Mesenchymal stem cell (in vitro differentiated cells and primary cell): ENCODE data around the gene PTPN2.

Source experiments
- DNase-seq: peaks from one replicate; pipeline ENCODE4 v3.0.0-alpha.2; 2013
- H2AFZ ChIP-seq: one replicate; pipeline ENCODE4 v1.6.1; 2013; ENCODE audit warnings: low read depth, mild to moderate bottlenecking, control low read depth, inconsistent platforms, low read length, moderate library complexity
- H2AK5ac ChIP-seq: 2 replicates; pipeline ENCODE4 v1.6.1; 2013; ENCODE audit warnings: low read length, moderate library complexity, mild to moderate bottlenecking, inconsistent platforms; ENCODE audit not compliant: severe bottlenecking
- H2BK120ac ChIP-seq: one replicate; pipeline ENCODE4 v1.6.1; 2013; ENCODE audit warnings: low read depth, mild to moderate bottlenecking, inconsistent platforms, low read length, moderate library complexity
- H2BK12ac ChIP-seq, 2 experiments: one replicate each; pipeline ENCODE4 v1.6.1; 2013; ENCODE audit warnings: inconsistent platforms in 2 of 2, low read length in 2 of 2, mild to moderate bottlenecking in 2 of 2, moderate library complexity in 2 of 2, control low read depth in 1 of 2
- H2BK15ac ChIP-seq: one replicate; pipeline ENCODE4 v1.6.1; 2013; ENCODE audit warnings: mild to moderate bottlenecking, low read depth, inconsistent platforms; ENCODE audit not compliant: poor library complexity, severe bottlenecking
- H2BK5ac ChIP-seq: 2 replicates; pipeline ENCODE4 v1.6.1; 2013; ENCODE audit warnings: low read depth, mild to moderate bottlenecking, low read length, control low read depth, inconsistent platforms; ENCODE audit not compliant: poor library complexity, severe bottlenecking
- H3K14ac ChIP-seq, 2 experiments: one replicate each; pipeline ENCODE4 v1.6.1; 2013; ENCODE audit warnings: inconsistent platforms in 2 of 2, low read length in 2 of 2, control low read depth in 1 of 2, mild to moderate bottlenecking in 1 of 2, moderate library complexity in 1 of 2
- H3K18ac ChIP-seq, 2 experiments: one replicate each; pipeline ENCODE4 v1.6.1; 2013; ENCODE audit warnings: inconsistent platforms in 2 of 2, low read length in 2 of 2, control low read depth in 1 of 2, low read depth in 1 of 2, mild to moderate bottlenecking in 1 of 2
- H3K23ac ChIP-seq, 2 experiments: one replicate each; pipeline ENCODE4 v1.6.1; 2013; ENCODE audit warnings: inconsistent platforms in 2 of 2, low read length in 2 of 2, mild to moderate bottlenecking in 2 of 2, moderate library complexity in 2 of 2, control low read depth in 1 of 2
- H3K27ac ChIP-seq: 2 replicates; pipeline ENCODE4 v1.5.1; 2013; ENCODE audit warnings: mild to moderate bottlenecking, moderate library complexity, low read length, control low read depth, inconsistent platforms; ENCODE audit not compliant: poor library complexity, severe bottlenecking
- H3K27me3 ChIP-seq, 2 experiments: 2 replicates each; pipeline versions ENCODE4 v1.6.1 to v1.7.0; 2013; ENCODE audit warnings: low read length in 2 of 2, mild to moderate bottlenecking in 2 of 2, moderate library complexity in 2 of 2, control low read depth in 1 of 2, inconsistent platforms in 1 of 2; ENCODE audit not compliant: control insufficient read depth in 1 of 2, insufficient read depth in 1 of 2
- H3K36me3 ChIP-seq, 2 experiments: 2 replicates each; pipeline versions ENCODE4 v1.6.1 to v1.7.0; 2013; ENCODE audit warnings: low read length in 2 of 2, control low read depth in 1 of 2, inconsistent platforms in 1 of 2, low read depth in 1 of 2, mild to moderate bottlenecking in 1 of 2; ENCODE audit not compliant: insufficient read depth in 2 of 2, control insufficient read depth in 1 of 2
- H3K4ac ChIP-seq, 2 experiments: one replicate each; pipeline ENCODE4 v1.6.1; 2013; ENCODE audit warnings: inconsistent platforms in 2 of 2, low read length in 2 of 2, mild to moderate bottlenecking in 2 of 2, moderate library complexity in 2 of 2, control low read depth in 1 of 2, low read depth in 1 of 2
- H3K4me1 ChIP-seq: 2 replicates; pipeline ENCODE4 v1.6.1; 2013; ENCODE audit warnings: low read depth, low read length, control low read depth; ENCODE audit not compliant: control insufficient read depth, insufficient read depth
- H3K4me2 ChIP-seq: 2 replicates; pipeline ENCODE4 v1.6.1; 2013; ENCODE audit warnings: low read length, mild to moderate bottlenecking, inconsistent platforms; ENCODE audit not compliant: poor library complexity, severe bottlenecking
- H3K4me3 ChIP-seq, 2 experiments: 2 replicates each; pipeline versions ENCODE4 v1.5.1 to v1.7.0; 2013; ENCODE audit warnings: low read length in 2 of 2, mild to moderate bottlenecking in 2 of 2, control low read depth in 1 of 2, low read depth in 1 of 2; ENCODE audit not compliant: insufficient read depth in 1 of 2
- H3K79me1 ChIP-seq: replicated peaks from 2 replicates; pipeline ENCODE4 v1.6.1; 2013; ENCODE audit warnings: mild to moderate bottlenecking, control low read depth, low read length, inconsistent platforms; ENCODE audit not compliant: poor library complexity, severe bottlenecking
- H3K9ac ChIP-seq: 2 replicates; pipeline ENCODE4 v1.7.0; 2013; ENCODE audit warnings: mild to moderate bottlenecking, low read length, moderate library complexity
- H3K9me3 ChIP-seq: 2 replicates; pipeline ENCODE4 v1.7.0; 2013; ENCODE audit warnings: mild to moderate bottlenecking, low read length; ENCODE audit not compliant: control insufficient read depth
- H4K8ac ChIP-seq: one replicate; pipeline ENCODE4 v1.6.1; 2013; ENCODE audit warnings: inconsistent platforms, mild to moderate bottlenecking, low read length, moderate library complexity
- H4K91ac ChIP-seq: one replicate; pipeline ENCODE4 v1.6.1; 2013; ENCODE audit warnings: mild to moderate bottlenecking, low read length, inconsistent platforms
- WGBS: methylation state at CpG from one replicate; pipeline ENCODE4 v1.1.7; 2013; ENCODE audit warnings: mixed read lengths; 5-methylcytosine and 5-hydroxymethylcytosine counted together

Gene PTPN2

DNA sequence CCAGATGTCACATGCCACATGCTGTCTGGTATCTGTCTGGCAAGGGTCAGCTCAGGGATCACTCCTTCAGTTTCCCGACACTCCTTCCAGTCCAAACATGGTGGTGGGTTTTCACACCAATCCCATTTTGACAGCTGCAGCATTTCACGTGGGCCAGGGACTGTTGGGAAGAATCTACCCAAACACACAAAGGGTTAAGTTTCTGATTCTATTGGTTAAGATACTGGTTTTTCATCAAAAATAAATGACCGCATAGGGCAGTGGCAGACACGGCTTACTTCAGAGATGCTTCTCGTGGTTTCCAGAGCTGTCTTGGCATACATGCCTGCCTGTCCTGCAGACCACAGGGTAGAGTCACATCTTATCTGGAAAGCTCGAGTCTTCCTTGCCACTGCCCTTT, 101.5 kb downstream of the PTPN2 start:
- Histone ChIP-seq H2AFZ (no peak overlapping the region), H4K8ac (no peak overlapping the region), H3K23ac (no peak overlapping the region)

DNA sequence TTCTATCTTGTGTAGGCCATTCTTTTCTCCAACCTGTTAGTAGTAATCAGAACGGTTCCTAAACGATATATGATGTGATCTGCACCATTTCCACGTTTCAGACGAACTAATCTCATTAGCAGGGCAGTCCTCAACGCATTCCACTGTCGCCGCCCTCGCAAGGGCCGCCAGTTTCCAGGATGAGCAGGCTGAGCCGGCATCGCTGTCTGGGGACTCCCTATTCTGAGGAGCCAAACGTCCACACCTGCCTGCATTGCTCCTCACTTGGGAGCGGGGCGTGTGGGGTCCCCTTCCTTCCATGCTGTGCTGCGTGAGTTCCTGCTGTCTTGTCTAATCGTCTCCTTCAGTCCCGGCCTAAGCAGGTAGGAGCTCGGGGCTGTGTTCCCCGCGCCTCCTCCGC, 104.6 kb downstream of the PTPN2 start:
- Histone ChIP-seq H4K91ac (no peak overlapping the region), H3K4me2 (no peak overlapping the region), H2BK15ac (no peak overlapping the region), H3K36me3 (no peaks in the 10 kb centered on the region), H3K79me1 (no peaks in the 10 kb centered on the region), H3K4me3 (no peak overlapping the region), H3K4me1 (peaks cover 4% of the 10 kb centered on the region), H3K27me3 (no peaks in the 10 kb centered on the region), H2BK120ac (no peak overlapping the region), H3K14ac (no peak overlapping the region), H3K9ac (no peak overlapping the region), H3K18ac (no peak overlapping the region), H3K4ac (no peak overlapping the region), H2AFZ (no peak overlapping the region), H3K23ac (no peak overlapping the region), H3K9me3 (no peaks in the 10 kb centered on the region), H2BK5ac (no peak overlapping the region), H2BK12ac (no peak overlapping the region), H3K27ac (no peak overlapping the region), H4K8ac (no peak overlapping the region), H2AK5ac (no peak overlapping the region)
- 96% methylated on average over 21 of the region's 21 CpGs for WGBS
- no peak for DNase-seq

More for the DNA sequence above, 101.5 kb downstream of the PTPN2 start:
- H3K4me2 ChIP-seq, result no peak overlapping the region
- H3K14ac ChIP-seq, result no peak overlapping the region
- H2BK12ac ChIP-seq, result no peak overlapping the region
- H3K79me1 ChIP-seq, result no peaks in the 10 kb centered on the region
- no peak overlapping the region for H2AK5ac ChIP-seq
- no peaks in the 10 kb centered on the region for H3K27me3 ChIP-seq
- H2BK120ac ChIP-seq, result no peak overlapping the region
- no peak overlapping the region for H2BK15ac ChIP-seq
- no peaks in the 10 kb centered on the region for H3K36me3 ChIP-seq
- H3K18ac ChIP-seq, result no peak overlapping the region
- WGBS, result 89% methylated on average over 5 of the region's 6 CpGs
- H3K27ac ChIP-seq, result no peak overlapping the region
- H3K9ac ChIP-seq, result no peak overlapping the region
- no peaks in the 10 kb centered on the region for H3K9me3 ChIP-seq
- no peak for DNase-seq
- H2BK5ac ChIP-seq, result no peak overlapping the region
- H4K91ac ChIP-seq, result no peak overlapping the region
- no peak overlapping the region for H3K4ac ChIP-seq
- H3K4me1 ChIP-seq, result peaks cover 4% of the 10 kb centered on the region
- no peak overlapping the region for H3K4me3 ChIP-seq

DNA sequence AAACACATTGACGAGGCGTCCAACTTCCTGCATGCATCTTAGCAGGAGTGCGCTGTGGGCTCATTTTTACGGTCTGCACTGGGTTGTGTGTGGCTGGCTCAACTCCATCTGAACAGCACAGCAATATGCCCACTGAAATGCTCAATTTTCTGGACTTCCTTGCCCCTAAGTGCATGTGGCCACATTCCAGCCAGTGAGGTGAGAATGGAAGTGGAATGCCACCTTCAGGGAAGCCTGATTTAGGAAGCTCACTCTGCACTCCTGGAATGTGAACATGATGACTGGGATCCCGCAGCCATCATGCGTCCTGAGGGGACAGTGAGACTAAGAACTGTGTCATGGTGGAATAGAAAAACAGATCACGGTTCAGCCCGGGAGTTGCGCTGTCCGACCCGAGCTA, 105.0 kb downstream of the PTPN2 start:
- no peak overlapping the region for H2BK12ac ChIP-seq
- no peak overlapping the region for H3K4me2 ChIP-seq
- no peak overlapping the region for H3K18ac ChIP-seq
- H3K14ac ChIP-seq, result no peak overlapping the region
- no peak for DNase-seq
- no peak overlapping the region for H3K4ac ChIP-seq
- H3K36me3 ChIP-seq, result no peaks in the 10 kb centered on the region
- no peak overlapping the region for H2BK5ac ChIP-seq
- no peak overlapping the region for H2BK15ac ChIP-seq
- H3K27ac ChIP-seq, result no peak overlapping the region
- 98% methylated on average over 11 of the region's 11 CpGs for WGBS
- H2BK120ac ChIP-seq, result no peak overlapping the region
- H4K8ac ChIP-seq, result no peak overlapping the region
- peaks cover 4% of the 10 kb centered on the region for H3K4me1 ChIP-seq
- H3K79me1 ChIP-seq, result no peaks in the 10 kb centered on the region
- H3K27me3 ChIP-seq, result no peaks in the 10 kb centered on the region
- no peak overlapping the region for H4K91ac ChIP-seq
- no peak overlapping the region for H3K4me3 ChIP-seq
- no peak overlapping the region for H2AFZ ChIP-seq
- H3K9ac ChIP-seq, result no peak overlapping the region
- H3K23ac ChIP-seq, result no peak overlapping the region
- H2AK5ac ChIP-seq, result no peak overlapping the region
- no peaks in the 10 kb centered on the region for H3K9me3 ChIP-seq

DNA sequence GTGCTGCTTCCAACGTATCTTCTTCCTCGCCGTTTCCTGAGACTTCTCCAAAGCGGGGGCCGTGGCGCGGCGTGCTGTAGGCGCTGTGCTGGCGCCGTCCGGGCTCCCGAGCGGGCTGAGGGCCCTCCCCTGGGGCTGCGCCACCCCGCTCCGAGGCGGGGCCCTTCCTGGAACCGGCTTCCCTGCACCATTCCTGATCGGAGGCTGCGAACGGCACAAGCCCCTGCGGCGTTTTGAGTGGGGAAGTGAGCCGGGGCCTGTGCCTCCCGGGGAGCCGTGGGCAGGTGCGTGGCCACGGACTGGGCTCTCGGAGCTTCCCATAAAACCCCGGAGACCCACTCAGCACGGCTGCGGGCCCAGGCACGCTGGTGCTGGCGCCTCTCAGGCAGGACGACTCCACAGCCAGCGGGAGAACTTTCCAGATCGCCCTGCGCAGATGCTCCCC, 106.5 kb downstream of the PTPN2 start:
- Histone ChIP-seq H3K27ac (peak overlapping the region; percentile 60), H4K8ac (no peak overlapping the region), H2BK5ac (no peak overlapping the region), H3K9me3 (no peaks in the 10 kb centered on the region), H2AK5ac (no peak overlapping the region), H3K14ac (no peak overlapping the region), H2AFZ (peak overlapping the region; percentile 68), H3K18ac (peak overlapping the region in 1 of 2 experiments; percentile 61), H3K27me3 (no peaks in the 10 kb centered on the region), H3K9ac (no peak overlapping the region), H2BK15ac (no peak overlapping the region), H3K4me1 (peaks cover 4% of the 10 kb centered on the region), H3K23ac (no peak overlapping the region), H3K79me1 (no peaks in the 10 kb centered on the region), H2BK12ac (no peak overlapping the region), H4K91ac (no peak overlapping the region), H2BK120ac (no peak overlapping the region), H3K4me3 (peak overlapping the region in 1 of 2 experiments; percentile 51), H3K36me3 (no peaks in the 10 kb centered on the region), H3K4ac (no peak overlapping the region), H3K4me2 (peak overlapping the region; percentile 57)
- peak; percentile 18 for DNase-seq
- WGBS, result 71% methylated on average over 39 of the region's 39 CpGs
